ENCODE results near the gene SRR. TPM values are rescaled to one million over a fixed set of nuclear protein-coding genes. Genes with fewer than 3 reads are reported as not detected.
"Not testable (repeated sequence)": the region's sequence is repeated elsewhere in the genome, so short reads cannot be mapped to it uniquely, and the experiment has no call there.

Gene SRR
- total RNA-seq, 3 donors from 2014 or later: 9.7 to 13.3 (median 10.2) TPM

DNA sequence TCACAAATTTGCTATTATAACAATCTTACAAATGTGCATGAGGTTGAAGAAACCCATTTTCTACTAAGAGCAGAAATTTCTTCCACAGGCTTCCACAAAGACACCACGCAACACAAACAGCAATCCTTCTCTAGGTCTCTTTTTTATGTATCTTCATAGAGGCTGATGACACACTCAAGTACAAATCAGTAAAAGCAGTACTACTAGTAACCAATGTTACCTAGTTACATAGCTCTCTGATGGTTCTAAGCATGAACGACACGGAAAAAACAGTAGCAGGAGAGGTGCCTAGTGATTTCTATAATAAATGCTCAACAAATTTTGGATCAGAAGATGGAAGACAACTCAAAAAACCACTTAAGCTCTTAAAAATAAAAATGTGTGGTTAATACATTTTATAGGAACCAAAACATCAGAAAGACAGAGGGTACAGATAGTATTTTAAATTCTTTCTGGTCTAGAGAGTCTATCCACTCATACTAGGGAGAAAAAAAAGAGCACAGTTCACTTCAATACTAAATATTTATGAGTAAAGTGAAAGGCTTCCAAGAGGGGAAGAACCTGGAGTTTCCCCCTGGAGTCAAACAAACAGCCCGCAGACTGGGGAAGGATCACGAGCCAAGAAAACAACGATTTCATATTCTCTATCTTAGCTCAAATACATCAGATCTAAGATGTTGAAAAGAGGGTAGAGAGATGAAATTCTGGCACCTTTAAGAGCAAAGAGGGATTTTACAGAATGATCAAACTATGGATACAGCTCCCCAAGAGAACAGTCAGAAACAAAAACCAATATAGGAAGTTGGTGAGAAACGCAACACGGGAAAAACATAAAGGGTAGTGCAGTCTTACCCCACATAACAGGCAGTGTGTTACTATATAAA is 40.3 kb upstream of the SRR start:
- H3K9me3 ChIP-seq: no peaks in the 10 kb centered on the region
- intact Hi-C loops (cut with DNase I; ENCODE audit: low total_unique reads): no loop called here
- no peak for DNase-seq (ENCODE audit: low spot score in 2 of 2)
- no peak overlapping the region for H3K4me3 ChIP-seq
- TF ChIP-seq POLR2A (IDR thresholded peaks at IDR 0.05): no peak
- no peak for TF ChIP-seq POLR2AphosphoS5 (IDR thresholded peaks at IDR 0.05)
- TF ChIP-seq, protein P1, sequence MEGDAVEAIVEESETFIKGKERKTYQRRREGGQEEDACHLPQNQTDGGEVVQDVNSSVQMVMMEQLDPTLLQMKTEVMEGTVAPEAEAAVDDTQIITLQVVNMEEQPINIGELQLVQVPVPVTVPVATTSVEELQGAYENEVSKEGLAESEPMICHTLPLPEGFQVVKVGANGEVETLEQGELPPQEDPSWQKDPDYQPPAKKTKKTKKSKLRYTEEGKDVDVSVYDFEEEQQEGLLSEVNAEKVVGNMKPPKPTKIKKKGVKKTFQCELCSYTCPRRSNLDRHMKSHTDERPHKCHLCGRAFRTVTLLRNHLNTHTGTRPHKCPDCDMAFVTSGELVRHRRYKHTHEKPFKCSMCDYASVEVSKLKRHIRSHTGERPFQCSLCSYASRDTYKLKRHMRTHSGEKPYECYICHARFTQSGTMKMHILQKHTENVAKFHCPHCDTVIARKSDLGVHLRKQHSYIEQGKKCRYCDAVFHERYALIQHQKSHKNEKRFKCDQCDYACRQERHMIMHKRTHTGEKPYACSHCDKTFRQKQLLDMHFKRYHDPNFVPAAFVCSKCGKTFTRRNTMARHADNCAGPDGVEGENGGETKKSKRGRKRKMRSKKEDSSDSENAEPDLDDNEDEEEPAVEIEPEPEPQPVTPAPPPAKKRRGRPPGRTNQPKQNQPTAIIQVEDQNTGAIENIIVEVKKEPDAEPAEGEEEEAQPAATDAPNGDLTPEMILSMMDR (IDR thresholded peaks at IDR 0.05): no peak
- H3K27me3 ChIP-seq: no peaks in the 10 kb centered on the region
- peaks cover 0 to 5% of the 10 kb centered on the region in 2 donors for H3K4me1 ChIP-seq
- no peaks in the 10 kb centered on the region for H3K36me3 ChIP-seq
- peak overlapping the region; percentile 0 to 42 for H3K27ac ChIP-seq

- Histone ChIP-seq H3K27me3 (no peaks in the 10 kb centered on the region), H3K4me3 (no peak overlapping the region), H3K9me3 (no peaks in the 10 kb centered on the region), H3K36me3 (no peaks in the 10 kb centered on the region), H3K27ac (peak overlapping the region; percentile 0 to 42), H3K4me1 (peaks cover 0 to 5% of the 10 kb centered on the region in 2 donors)
- intact Hi-C loops (cut with DNase I; ENCODE audit: low total_unique reads): no loop called here
- TF ChIP-seq POLR2A (IDR thresholded peaks at IDR 0.05) (no peak), POLR2AphosphoS5 (IDR thresholded peaks at IDR 0.05) (no peak)
- TF ChIP-seq, protein P1 (IDR thresholded peaks at IDR 0.05): no peak
- DNase-seq (ENCODE audit: low spot score in 2 of 2): no peak
These were observed 39.5 kb upstream of the SRR start for GRCh38 chr17:2264067-2264860.

- DNase-seq (ENCODE audit: low spot score in 2 of 2); H3K9me3 ChIP-seq; H3K27ac ChIP-seq; H3K4me3 ChIP-seq; H3K4me1 ChIP-seq; H3K36me3 ChIP-seq; H3K27me3 ChIP-seq: not testable (repeated sequence)
- intact Hi-C loops (cut with DNase I; ENCODE audit: low total_unique reads): loop anchor here (5.0 kb wide), 1 partner anchor 1487 kb away; no protein-coding TSS in a partner anchor
These were observed 38.6 kb upstream of the SRR start for GRCh38 chr17:2265166-2265565.

- TF ChIP-seq POLR2A (IDR thresholded peaks at IDR 0.05): no peak
- no peak for TF ChIP-seq POLR2AphosphoS5 (IDR thresholded peaks at IDR 0.05)
- TF ChIP-seq, protein P1 (IDR thresholded peaks at IDR 0.05): no peak
- no peaks in the 10 kb centered on the region for H3K9me3 ChIP-seq
- H3K4me3 ChIP-seq: no peak overlapping the region
- H3K27ac ChIP-seq: peak overlapping the region in 1 of 2 donors; percentile 43
- no peaks in the 10 kb centered on the region for H3K27me3 ChIP-seq
- peak in 1 of 2 donors; percentile 27 for DNase-seq (ENCODE audit: low spot score in 2 of 2)
- intact Hi-C loops (cut with DNase I; ENCODE audit: low total_unique reads): loop anchor here (5.0 kb wide), 1 partner anchor 1486 kb away; no protein-coding TSS in a partner anchor
- H3K4me1 ChIP-seq: peaks cover 0 to 5% of the 10 kb centered on the region in 2 donors
- H3K36me3 ChIP-seq: no peaks in the 10 kb centered on the region
These were observed 37.5 kb upstream of the SRR start for GRCh38 chr17:2266045-2266864.

DNA sequence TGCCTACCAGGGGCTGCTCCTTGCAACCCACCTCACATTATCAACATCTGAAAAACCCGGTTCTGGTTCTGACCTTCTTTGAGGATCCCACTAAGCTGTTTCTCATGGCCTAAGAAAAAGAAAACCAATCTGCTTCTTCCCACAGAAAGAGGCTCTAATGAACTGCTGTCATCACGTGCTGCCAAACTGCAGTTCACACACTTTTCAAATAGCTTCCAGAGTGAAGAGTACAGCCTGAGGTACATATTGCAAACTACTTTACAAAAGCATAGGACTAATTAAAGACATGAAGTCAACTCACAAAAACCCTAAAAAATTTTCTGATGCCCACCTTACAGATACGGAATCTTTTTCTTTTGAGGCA is 36.9 kb upstream of the SRR start:
- DNase-seq (ENCODE audit: low spot score in 2 of 2): no peak
- H3K27ac ChIP-seq: peak overlapping the region in 1 of 2 donors; percentile 43
- no peaks in the 10 kb centered on the region for H3K9me3 ChIP-seq
- no peak overlapping the region for H3K4me3 ChIP-seq
- H3K36me3 ChIP-seq: no peaks in the 10 kb centered on the region
- no peaks in the 10 kb centered on the region for H3K27me3 ChIP-seq
- TF ChIP-seq, protein P1 (IDR thresholded peaks at IDR 0.05): no peak
- no peak for TF ChIP-seq POLR2AphosphoS5 (IDR thresholded peaks at IDR 0.05)
- no peak for TF ChIP-seq POLR2A (IDR thresholded peaks at IDR 0.05)
- H3K4me1 ChIP-seq: peaks cover 0 to 5% of the 10 kb centered on the region in 2 donors
- intact Hi-C loops (cut with DNase I; ENCODE audit: low total_unique reads): loop anchor here (5.0 kb wide), 1 partner anchor 1485 kb away; no protein-coding TSS in a partner anchor

All from breast epithelium (tissue), 4 donors.